Upper lobe of right lung (tissue), 1 donor: ENCODE data around the gene RBL2. TPM values are rescaled to one million over a fixed set of nuclear protein-coding genes. Genes with fewer than 3 reads are reported as not detected.
"Not testable (repeated sequence)": the region's sequence is repeated elsewhere in the genome, so short reads cannot be mapped to it uniquely, and the experiment has no call there.

Experiments used
- ATAC-seq: fragments of 200-7000 bp; cut with Tn5 transposase; one replicate; pipeline ENCODE4 v1.9.1; 2020; ENCODE audit warnings: mild to moderate bottlenecking, moderate library complexity
- DNase-seq: peaks from one replicate; pipeline ENCODE4 v3.0.0-alpha.2; 2020
- H3K27ac ChIP-seq: fragments of 200-600 bp; one replicate; pipeline ENCODE4 v1.8.0; 2022
- H3K27me3 ChIP-seq: fragments of 200-600 bp; one replicate; pipeline ENCODE4 v1.8.0; 2022; ENCODE audit warnings: mild to moderate bottlenecking
- H3K36me3 ChIP-seq: fragments of 200-600 bp; one replicate; pipeline ENCODE4 v1.8.0; 2022
- H3K4me1 ChIP-seq: fragments of 200-600 bp; one replicate; pipeline ENCODE4 v1.8.0; 2022
- H3K4me3 ChIP-seq: fragments of 200-600 bp; one replicate; pipeline ENCODE4 v1.8.0; 2022; ENCODE audit warnings: mild to moderate bottlenecking
- H3K9me3 ChIP-seq: fragments of 200-600 bp; one replicate; pipeline ENCODE4 v1.8.0; 2022
- intact Hi-C: fragments of 100-400 bp; cut with DNase I; formaldehyde crosslinking; loops from one replicate; pipeline ENCODE4 v1.11.0; 2022
- long read RNA-seq: library from polyadenylated mRNA; unstranded; transcript quantifications from one replicate; pipeline ENCODE4 v2.0.0, GENCODE V29; 2021
- total RNA-seq: library from RNA; stranded (reverse); fragmentation: NEBNext Ultra II Directional; extraction: Animal tissue kit (Norgen Biotek cat#: 25700); gene quantifications from one replicate; pipeline ENCODE4 v1.2.1, GENCODE V29; 2021
- TF ChIP-seq, protein P1 (sequence below): fragments of 200-600 bp; IDR thresholded peaks from one replicate; pipeline ENCODE4 v1.8.0; 2022; ENCODE audit warnings: antibody characterized with exemption
- donor health status: DM: no; HTN: yes; CAD: no; lungs with severe emphysema.

RBL2 gene, protein sequence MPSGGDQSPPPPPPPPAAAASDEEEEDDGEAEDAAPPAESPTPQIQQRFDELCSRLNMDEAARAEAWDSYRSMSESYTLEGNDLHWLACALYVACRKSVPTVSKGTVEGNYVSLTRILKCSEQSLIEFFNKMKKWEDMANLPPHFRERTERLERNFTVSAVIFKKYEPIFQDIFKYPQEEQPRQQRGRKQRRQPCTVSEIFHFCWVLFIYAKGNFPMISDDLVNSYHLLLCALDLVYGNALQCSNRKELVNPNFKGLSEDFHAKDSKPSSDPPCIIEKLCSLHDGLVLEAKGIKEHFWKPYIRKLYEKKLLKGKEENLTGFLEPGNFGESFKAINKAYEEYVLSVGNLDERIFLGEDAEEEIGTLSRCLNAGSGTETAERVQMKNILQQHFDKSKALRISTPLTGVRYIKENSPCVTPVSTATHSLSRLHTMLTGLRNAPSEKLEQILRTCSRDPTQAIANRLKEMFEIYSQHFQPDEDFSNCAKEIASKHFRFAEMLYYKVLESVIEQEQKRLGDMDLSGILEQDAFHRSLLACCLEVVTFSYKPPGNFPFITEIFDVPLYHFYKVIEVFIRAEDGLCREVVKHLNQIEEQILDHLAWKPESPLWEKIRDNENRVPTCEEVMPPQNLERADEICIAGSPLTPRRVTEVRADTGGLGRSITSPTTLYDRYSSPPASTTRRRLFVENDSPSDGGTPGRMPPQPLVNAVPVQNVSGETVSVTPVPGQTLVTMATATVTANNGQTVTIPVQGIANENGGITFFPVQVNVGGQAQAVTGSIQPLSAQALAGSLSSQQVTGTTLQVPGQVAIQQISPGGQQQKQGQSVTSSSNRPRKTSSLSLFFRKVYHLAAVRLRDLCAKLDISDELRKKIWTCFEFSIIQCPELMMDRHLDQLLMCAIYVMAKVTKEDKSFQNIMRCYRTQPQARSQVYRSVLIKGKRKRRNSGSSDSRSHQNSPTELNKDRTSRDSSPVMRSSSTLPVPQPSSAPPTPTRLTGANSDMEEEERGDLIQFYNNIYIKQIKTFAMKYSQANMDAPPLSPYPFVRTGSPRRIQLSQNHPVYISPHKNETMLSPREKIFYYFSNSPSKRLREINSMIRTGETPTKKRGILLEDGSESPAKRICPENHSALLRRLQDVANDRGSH
- 97.9 TPM for total RNA-seq
- long read RNA-seq, full-length matches to known transcripts, result 219 of 346 reads
- long read RNA-seq, partial matches to known transcripts, result 68 of 346 reads
- long read RNA-seq, other reads (novel, unspliced or antisense), result 59 of 346 reads

DNA sequence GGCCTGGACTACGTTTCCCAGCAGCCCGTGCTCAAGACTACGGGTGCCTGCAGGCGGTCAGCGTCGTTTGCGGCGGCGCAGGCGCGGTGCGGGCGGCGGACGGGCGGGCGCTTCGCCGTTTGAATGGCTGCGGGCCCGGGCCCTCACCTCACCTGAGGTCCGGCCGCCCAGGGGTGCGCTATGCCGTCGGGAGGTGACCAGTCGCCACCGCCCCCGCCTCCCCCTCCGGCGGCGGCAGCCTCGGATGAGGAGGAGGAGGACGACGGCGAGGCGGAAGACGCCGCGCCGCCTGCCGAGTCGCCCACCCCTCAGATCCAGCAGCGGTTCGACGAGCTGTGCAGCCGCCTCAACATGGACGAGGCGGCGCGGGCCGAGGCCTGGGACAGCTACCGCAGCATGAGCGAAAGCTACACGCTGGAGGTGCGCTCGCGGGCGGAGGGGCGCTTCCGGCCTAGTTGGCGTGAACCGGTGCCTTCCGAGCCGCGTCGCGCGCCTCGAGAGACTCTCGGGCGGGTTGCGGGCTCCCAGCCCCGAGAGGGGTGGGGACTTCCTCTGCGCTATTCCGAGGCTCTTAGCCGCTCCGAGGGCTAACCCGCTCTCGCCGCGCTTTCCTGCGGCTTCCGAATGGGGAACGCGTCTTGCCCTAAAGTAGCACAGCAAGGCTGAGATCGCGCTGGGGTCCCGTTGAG lies at the start of gene RBL2:
Gene RBL2 (plus strand): TSS at position 95 of the 689 bp plus-strand sequence. CDS start 86 bp downstream, at position 181.
- Histone ChIP-seq H3K27me3 (no peaks in the 10 kb centered on the region), H3K36me3 (no peaks in the 10 kb centered on the region), H3K27ac (peak within 1 kb of the TSS; percentile 97), H3K4me3 (peak within 1 kb of the TSS; percentile 98), H3K4me1 (peaks cover 20% of the 10 kb centered on the region), H3K9me3 (no peaks in the 10 kb centered on the region)
- intact Hi-C loops, result no loop called here
- TF ChIP-seq, protein P1, sequence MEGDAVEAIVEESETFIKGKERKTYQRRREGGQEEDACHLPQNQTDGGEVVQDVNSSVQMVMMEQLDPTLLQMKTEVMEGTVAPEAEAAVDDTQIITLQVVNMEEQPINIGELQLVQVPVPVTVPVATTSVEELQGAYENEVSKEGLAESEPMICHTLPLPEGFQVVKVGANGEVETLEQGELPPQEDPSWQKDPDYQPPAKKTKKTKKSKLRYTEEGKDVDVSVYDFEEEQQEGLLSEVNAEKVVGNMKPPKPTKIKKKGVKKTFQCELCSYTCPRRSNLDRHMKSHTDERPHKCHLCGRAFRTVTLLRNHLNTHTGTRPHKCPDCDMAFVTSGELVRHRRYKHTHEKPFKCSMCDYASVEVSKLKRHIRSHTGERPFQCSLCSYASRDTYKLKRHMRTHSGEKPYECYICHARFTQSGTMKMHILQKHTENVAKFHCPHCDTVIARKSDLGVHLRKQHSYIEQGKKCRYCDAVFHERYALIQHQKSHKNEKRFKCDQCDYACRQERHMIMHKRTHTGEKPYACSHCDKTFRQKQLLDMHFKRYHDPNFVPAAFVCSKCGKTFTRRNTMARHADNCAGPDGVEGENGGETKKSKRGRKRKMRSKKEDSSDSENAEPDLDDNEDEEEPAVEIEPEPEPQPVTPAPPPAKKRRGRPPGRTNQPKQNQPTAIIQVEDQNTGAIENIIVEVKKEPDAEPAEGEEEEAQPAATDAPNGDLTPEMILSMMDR, result no peak
- peak; percentile 94 for DNase-seq
- ATAC-seq, result peak; percentile 94

DNA sequence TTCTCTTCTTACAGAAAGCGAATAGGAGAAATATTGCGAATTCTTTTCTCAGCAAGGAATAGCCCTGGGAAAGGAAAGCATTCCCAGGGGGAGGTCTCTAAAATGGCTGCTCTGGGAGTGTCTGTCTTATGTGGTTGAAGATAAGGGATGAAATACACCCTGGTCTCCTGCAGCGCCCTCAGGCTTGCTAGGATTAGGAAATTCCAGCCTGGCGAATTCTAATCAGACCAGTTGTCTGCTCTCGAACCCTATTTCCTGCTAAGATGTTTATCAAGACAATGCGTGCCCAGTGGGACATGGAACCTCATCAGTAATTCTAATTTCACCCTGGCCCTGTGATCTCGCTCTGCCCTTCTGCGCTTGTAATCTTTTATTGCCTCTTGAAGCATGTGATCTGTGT lies 49.7 kb upstream of the RBL2 start:
- H3K27me3 ChIP-seq, DNase-seq, intact Hi-C loops, H3K4me1 ChIP-seq, H3K36me3 ChIP-seq, H3K27ac ChIP-seq, ATAC-seq, H3K4me3 ChIP-seq, H3K9me3 ChIP-seq: not testable (repeated sequence)

DNA sequence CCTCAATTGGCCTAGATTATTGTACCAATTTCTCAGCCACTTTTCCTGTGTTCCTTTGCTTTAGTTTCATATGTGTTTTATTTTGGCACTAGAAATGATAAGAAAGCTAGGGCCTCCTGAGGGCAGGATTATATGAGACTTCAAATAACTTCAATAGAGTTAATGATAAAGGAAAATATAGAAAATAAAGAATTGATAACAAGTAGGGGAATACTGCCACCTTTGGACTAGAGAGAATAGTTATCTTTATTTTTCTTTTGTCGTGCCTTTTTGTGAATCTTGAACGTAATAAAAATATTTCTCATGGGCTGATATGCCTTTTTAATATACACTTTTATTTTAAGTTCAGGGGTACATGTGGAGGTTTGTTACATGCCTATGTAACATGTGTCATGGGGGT lies 29.3 kb upstream of the RBL2 start:
- no peaks in the 10 kb centered on the region for H3K4me1 ChIP-seq
- TF ChIP-seq, protein P1, result no peak
- H3K4me3 ChIP-seq, result no peak overlapping the region
- no peak overlapping the region for H3K27ac ChIP-seq
- ATAC-seq, result no peak
- H3K36me3 ChIP-seq, result no peaks in the 10 kb centered on the region
- no peaks in the 10 kb centered on the region for H3K9me3 ChIP-seq
- intact Hi-C loops, result no loop called here
- no peak for DNase-seq
- H3K27me3 ChIP-seq, result no peaks in the 10 kb centered on the region

DNA sequence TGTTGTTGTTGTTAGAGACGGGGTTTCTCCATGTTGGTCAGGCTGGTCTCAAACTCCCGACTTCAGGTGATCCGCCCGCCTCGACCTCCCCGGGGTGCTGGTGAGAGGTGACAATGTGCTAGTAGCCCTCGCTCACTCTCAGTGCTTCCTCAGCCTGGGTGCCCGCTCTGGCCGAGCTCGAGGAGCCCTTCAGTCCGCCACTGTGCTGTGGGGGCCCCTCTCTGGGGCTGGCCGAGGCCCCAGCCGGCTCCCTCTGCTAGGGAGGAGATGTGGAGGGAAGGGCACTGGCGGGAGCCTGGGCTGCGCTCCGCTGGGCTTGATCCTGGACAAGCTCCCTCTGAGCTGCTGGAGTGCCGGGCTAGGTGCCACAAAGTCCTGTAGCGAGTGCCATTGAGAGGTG lies 21.7 kb upstream of the RBL2 start:
- ATAC-seq (peak; percentile 12), DNase-seq (no peak)
- Histone ChIP-seq H3K4me1 (no peaks in the 10 kb centered on the region), H3K27me3 (no peaks in the 10 kb centered on the region), H3K9me3 (no peaks in the 10 kb centered on the region), H3K27ac (no peak overlapping the region), H3K36me3 (no peaks in the 10 kb centered on the region), H3K4me3 (no peak overlapping the region)
- intact Hi-C loops, result no loop called here
- TF ChIP-seq, protein P1, result no peak

DNA sequence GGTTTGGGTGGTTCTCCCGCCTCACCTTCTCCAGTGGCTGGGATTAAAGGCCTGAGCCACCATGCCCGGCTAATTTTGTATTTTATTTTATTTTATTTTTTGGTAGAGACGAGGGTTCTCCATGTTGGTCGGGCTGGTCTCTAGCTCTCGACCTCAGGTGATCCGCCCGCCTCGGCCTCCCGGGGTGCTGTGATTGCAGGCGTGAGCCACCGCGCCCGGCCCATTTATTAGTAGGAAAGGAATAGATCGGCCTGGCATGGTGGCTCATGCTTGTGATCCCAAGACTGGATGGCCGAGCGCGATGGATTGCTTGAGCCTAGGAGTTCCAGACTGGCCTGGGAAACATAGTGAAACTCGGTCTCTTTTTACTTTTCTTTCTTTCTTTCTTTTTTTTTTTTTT lies 20.4 kb upstream of the RBL2 start:
- TF ChIP-seq, protein P1, result no peak
- intact Hi-C loops, result no loop called here
- no peak for DNase-seq
- H3K4me3 ChIP-seq, result no peak overlapping the region
- ATAC-seq, result no peak
- H3K36me3 ChIP-seq, result no peaks in the 10 kb centered on the region
- H3K27me3 ChIP-seq, result no peaks in the 10 kb centered on the region
- H3K4me1 ChIP-seq, result no peaks in the 10 kb centered on the region
- H3K27ac ChIP-seq, result no peak overlapping the region
- H3K9me3 ChIP-seq, result no peaks in the 10 kb centered on the region
